WTC11 (cell line): ENCODE measurements around the gene KLC3. TPM values are rescaled to one million over a fixed set of nuclear protein-coding genes. Genes with fewer than 3 reads are reported as not detected.
A peak's percentile ranks its signal among the peaks of the same experiment; 100 is the strongest.

ENCODE experiments used
- ATAC-seq: fragments of 200-7000 bp; cut with Tn5 transposase; 2 replicates; pipeline ENCODE4 v1.10.0; 2021; ENCODE audit warnings: mild to moderate bottlenecking, moderate library complexity
- CTCF ChIA-PET: fragments of 300-600 bp; sonication (Branson Sonifier 250); formaldehyde crosslinking; loops from one replicate; lab custom pipeline; 2021; ENCODE audit warnings: antibody characterized with exemption; lab: Charles Lee
- POLR2A ChIA-PET: fragments of 350-600 bp; sonication (Branson Sonifier 250); formaldehyde crosslinking; loops from one replicate; lab custom pipeline; 2021; ENCODE audit warnings: antibody characterized with exemption; lab: Charles Lee
- DNase-seq: peaks from one replicate; pipeline ENCODE4 v3.0.0; 2021; ENCODE audit warnings: low spot score
- H3K27ac Mint-ChIP-seq: 2 replicates; pipeline ENCODE4 v1.8.0; 2021; ENCODE audit warnings: mixed read lengths
- H3K27me3 Mint-ChIP-seq: 2 replicates; pipeline ENCODE4 v1.8.0; 2021; ENCODE audit warnings: low read depth, mild to moderate bottlenecking, moderate library complexity, mixed read lengths
- H3K36me3 Mint-ChIP-seq: 2 replicates; pipeline ENCODE4 v1.8.0; 2021; ENCODE audit warnings: mixed read lengths
- H3K4me1 Mint-ChIP-seq: 2 replicates; pipeline ENCODE4 v1.8.0; 2022; ENCODE audit warnings: mixed read lengths
- H3K4me3 Mint-ChIP-seq: 2 replicates; pipeline ENCODE4 v1.8.0; 2021; ENCODE audit warnings: mild to moderate bottlenecking, moderate library complexity, mixed read lengths
- H3K9me3 Mint-ChIP-seq: 2 replicates; pipeline ENCODE4 v1.8.0; 2021; ENCODE audit warnings: mixed read lengths
- ARID4B ChIP-seq: sonication (generic); formaldehyde crosslinking; IDR thresholded peaks from 2 replicates; pipeline ENCODE4 v1.8.0; 2023; ENCODE audit warnings: missing genetic modification reagents, mild to moderate bottlenecking, borderline replicate concordance
- CREM ChIP-seq: sonication (generic); formaldehyde crosslinking; IDR thresholded peaks from 2 replicates; pipeline ENCODE4 v1.8.1; 2022; ENCODE audit warnings: mild to moderate bottlenecking, missing genetic modification reagents, moderate library complexity
- CTCF ChIP-seq: fragments of 200-600 bp; IDR thresholded peaks from 2 replicates; pipeline ENCODE4 v1.8.0; 2022; ENCODE audit warnings: antibody characterized with exemption
- ESRRA ChIP-seq: sonication (generic); formaldehyde crosslinking; IDR thresholded peaks from 2 replicates; pipeline ENCODE4 v1.8.1; 2022; ENCODE audit warnings: mild to moderate bottlenecking, missing genetic modification reagents, borderline replicate concordance
- ETV6 ChIP-seq: sonication (generic); formaldehyde crosslinking; IDR thresholded peaks from 2 replicates; pipeline ENCODE4 v1.8.1; 2022; ENCODE audit warnings: mild to moderate bottlenecking, missing genetic modification reagents
- GTF2I ChIP-seq: fragments of 250-450 bp; sonication (Bioruptor Pico); conservative IDR thresholded peaks from 2 replicates; pipeline ENCODE4 v1.4.0; 2021; ENCODE audit warnings: mild to moderate bottlenecking
- MAX ChIP-seq: sonication (generic); formaldehyde crosslinking; IDR thresholded peaks from 2 replicates; pipeline ENCODE4 v1.8.0; 2022; ENCODE audit warnings: mild to moderate bottlenecking, missing genetic modification reagents
- MYBL2 ChIP-seq: sonication (generic); formaldehyde crosslinking; IDR thresholded peaks from 2 replicates; pipeline ENCODE4 v1.8.1; 2023; ENCODE audit warnings: mild to moderate bottlenecking, moderate library complexity, missing genetic modification reagents
- PREB ChIP-seq: sonication (generic); formaldehyde crosslinking; IDR thresholded peaks from 2 replicates; pipeline ENCODE4 v1.8.1; 2022; ENCODE audit warnings: mild to moderate bottlenecking, missing genetic modification reagents, moderate library complexity, borderline replicate concordance
- STAT6 ChIP-seq: sonication (generic); formaldehyde crosslinking; conservative IDR thresholded peaks from 2 replicates; pipeline ENCODE4 v1.8.1; 2023; ENCODE audit warnings: mild to moderate bottlenecking, low read depth, missing genetic modification reagents, moderate library complexity
- TCF7 ChIP-seq: sonication (generic); formaldehyde crosslinking; IDR thresholded peaks from 2 replicates; pipeline ENCODE4 v1.8.0; 2022; ENCODE audit warnings: mild to moderate bottlenecking, low read depth, missing genetic modification reagents, moderate library complexity
- TEAD1 ChIP-seq: sonication (generic); formaldehyde crosslinking; IDR thresholded peaks from 2 replicates; pipeline ENCODE4 v1.8.0; 2022; ENCODE audit warnings: mild to moderate bottlenecking, missing genetic modification reagents
- TEAD4 ChIP-seq: sonication (generic); formaldehyde crosslinking; IDR thresholded peaks from 2 replicates; pipeline ENCODE4 v1.8.0; 2022; ENCODE audit warnings: mild to moderate bottlenecking, missing genetic modification reagents
- USF1 ChIP-seq: sonication (generic); formaldehyde crosslinking; IDR thresholded peaks from 2 replicates; pipeline ENCODE4 v1.8.0; 2022; ENCODE audit warnings: mild to moderate bottlenecking, missing genetic modification reagents
- USF2 ChIP-seq: sonication (generic); formaldehyde crosslinking; IDR thresholded peaks from 2 replicates; pipeline ENCODE4 v1.8.1; 2023; ENCODE audit warnings: mild to moderate bottlenecking, missing genetic modification reagents, moderate library complexity
- ZNF416 ChIP-seq: fragments of 250-450 bp; sonication (Bioruptor Pico); IDR thresholded peaks from 2 replicates; pipeline ENCODE4 v1.9.0; 2021; ENCODE audit warnings: mild to moderate bottlenecking, inconsistent platforms
- total RNA-seq: library from RNA; stranded (reverse); gene quantifications from 3 replicates; pipeline ENCODE4 v1.2.3, GENCODE V29; 2021

Gene KLC3
- total RNA-seq, 1 experiment from 2014 or later, result 5.2 TPM

GRCh38 chr19:45376045-45376724 lies 35.6 kb downstream of the KLC3 start:
- peak; percentile 91 for ATAC-seq
- peak; percentile 79 for TF ChIP-seq USF2 (CRISPR knock-in tag)
- peak; percentile 52; the same call in 1 of the 2 replicates for TF ChIP-seq MAX (CRISPR knock-in tag)
- peak; percentile 85 for TF ChIP-seq USF1
- peak; percentile 98 for TF ChIP-seq TEAD4 (CRISPR knock-in tag)
- no peak for TF ChIP-seq ETV6 (CRISPR knock-in tag)
- peak; percentile 99 for TF ChIP-seq TEAD1 (CRISPR knock-in tag)
- no peak for TF ChIP-seq CREM (CRISPR knock-in tag)
- DNase-seq, result peak; percentile 68

GRCh38 chr19:45380107-45380506 lies 39.6 kb downstream of the KLC3 start:
- Mint-ChIP-seq H3K4me3 (no peak overlapping the region), H3K4me1 (peaks cover 12% of the 10 kb centered on the region), H3K9me3 (no peaks in the 10 kb centered on the region), H3K36me3 (no peaks in the 10 kb centered on the region), H3K27me3 (peaks cover 13% of the 10 kb centered on the region), H3K27ac (no peak overlapping the region)
- DNase-seq, result no peak
- no peak for ATAC-seq
- POLR2A ChIA-PET, result no interaction called here
- CTCF ChIA-PET, result interaction anchor here (1.0 to 2.3 kb wide), 3 partner anchors 11 to 105 kb away, joined by 3 to 7 read pairs (median 4); no protein-coding TSS in a partner anchor
- TF ChIP-seq USF2 (CRISPR knock-in tag) (no peak), MYBL2 (CRISPR knock-in tag) (no peak), ZNF416 (CRISPR knock-in tag) (no peak), PREB (CRISPR knock-in tag) (no peak), CTCF (no peak), MAX (CRISPR knock-in tag) (no peak), STAT6 (CRISPR knock-in tag) (no peak), TCF7 (CRISPR knock-in tag) (no peak), ESRRA (CRISPR knock-in tag) (no peak), GTF2I (CRISPR knock-in tag) (no peak), ARID4B (CRISPR knock-in tag) (no peak)

More at GRCh38 chr19:45376045-45376724, 35.6 kb downstream of the KLC3 start:
- H3K27me3 Mint-ChIP-seq, result no peaks in the 10 kb centered on the region
- no peak overlapping the region for H3K4me3 Mint-ChIP-seq
- H3K4me1 Mint-ChIP-seq, result peaks cover 19% of the 10 kb centered on the region
- H3K36me3 Mint-ChIP-seq, result no peaks in the 10 kb centered on the region
- ChIA-PET CTCF (interaction anchor here (0.7 to 2.7 kb wide), 6 partner anchors 20 to 535 kb away, joined by 3 to 10 read pairs (median 8); no protein-coding TSS in a partner anchor), POLR2A (interaction anchor here (0.6 to 0.9 kb wide), 3 partner anchors 15 to 1618 kb away, joined by 4 to 7 read pairs (median 6); no protein-coding TSS in a partner anchor)
- H3K9me3 Mint-ChIP-seq, result no peaks in the 10 kb centered on the region
- H3K27ac Mint-ChIP-seq, result peak overlapping the region; percentile 92
